Measurements from ENCODE around the gene PSMG3.
"Not testable (repeated sequence)": the region's sequence is repeated elsewhere in the genome, so short reads cannot be mapped to it uniquely, and the experiment has no call there.

The PSMG3 gene

DNA sequence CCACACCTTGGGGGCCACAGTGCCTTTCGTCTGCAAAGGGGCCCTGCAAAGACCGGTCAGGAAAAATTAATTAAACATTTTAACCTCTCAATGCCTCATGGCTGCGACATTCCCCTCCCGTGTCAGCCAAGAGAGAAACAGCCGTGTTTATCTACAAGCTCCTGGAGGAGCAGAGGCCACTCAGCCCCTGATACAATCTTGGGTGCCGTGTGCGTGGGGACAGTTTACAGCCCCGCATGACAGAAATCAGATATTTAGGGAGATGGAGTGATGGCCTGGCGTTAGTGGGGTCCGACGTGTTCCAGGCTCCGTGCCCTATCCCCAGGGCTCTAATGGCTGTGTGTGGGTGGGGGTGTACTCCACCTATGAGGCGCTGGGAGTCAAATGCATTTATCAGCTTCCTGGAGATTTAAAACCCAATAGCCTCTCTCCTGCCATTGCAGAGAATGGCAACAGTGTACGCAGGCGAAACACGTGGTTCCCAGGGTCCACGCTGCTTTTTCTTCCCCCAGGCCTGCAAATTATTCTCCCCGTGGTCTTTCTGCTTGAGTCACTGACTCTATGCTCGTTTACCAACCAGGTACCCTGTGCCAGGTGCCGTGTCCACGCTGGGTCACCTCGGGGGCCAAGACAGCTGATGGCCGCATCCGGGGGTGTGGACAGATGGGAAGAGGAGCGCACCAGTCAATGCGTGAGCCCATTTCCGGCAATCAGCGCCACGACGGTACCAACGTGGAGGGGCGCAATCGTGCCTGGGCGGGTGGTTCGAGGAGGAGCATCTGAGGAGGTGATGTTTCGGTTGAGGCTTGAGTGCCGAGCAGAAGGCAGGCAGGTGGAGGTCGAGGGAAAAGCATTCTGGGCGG lies 26.6 kb upstream of the PSMG3 start:
- no peak for DNase-seq

DNA sequence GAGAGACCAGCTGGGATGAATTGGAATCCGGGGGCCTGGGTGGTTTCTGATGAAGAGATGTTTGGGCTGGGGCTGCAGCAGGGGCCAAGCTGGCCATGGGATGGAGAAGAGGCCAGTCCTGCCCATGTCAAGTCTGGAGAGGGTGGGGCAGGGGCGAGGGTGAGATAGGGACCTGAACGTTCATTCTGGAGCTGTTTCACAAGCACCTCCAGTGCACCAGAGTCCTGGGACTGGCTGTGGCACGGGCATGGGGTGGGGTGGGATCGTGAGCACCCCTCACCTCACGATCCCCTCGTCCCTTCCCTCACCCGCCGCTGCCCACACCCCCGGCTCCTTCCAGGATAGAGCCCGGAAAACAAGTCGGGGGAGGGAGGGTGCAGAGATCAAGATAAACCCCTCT lies 25.8 kb upstream of the PSMG3 start:
- no peak for DNase-seq

DNA sequence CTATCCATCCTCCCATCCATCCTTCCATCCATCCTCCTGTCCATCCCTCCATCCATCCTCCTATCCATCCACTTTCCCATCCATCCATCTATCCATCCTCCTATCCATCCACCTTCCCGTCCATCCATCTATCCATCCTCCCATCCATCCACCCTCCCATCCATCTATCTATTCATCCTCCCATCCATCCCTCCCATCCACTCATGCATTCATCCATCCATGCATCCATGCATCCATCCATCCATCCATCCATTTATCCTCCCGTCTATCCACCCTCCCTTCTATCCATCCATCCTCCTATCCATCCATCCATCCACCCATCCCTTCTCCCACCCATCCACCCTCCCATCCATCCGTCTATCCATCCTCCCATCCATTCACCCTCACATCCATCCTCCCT lies 25.2 kb upstream of the PSMG3 start:
- no peak for DNase-seq

DNA sequence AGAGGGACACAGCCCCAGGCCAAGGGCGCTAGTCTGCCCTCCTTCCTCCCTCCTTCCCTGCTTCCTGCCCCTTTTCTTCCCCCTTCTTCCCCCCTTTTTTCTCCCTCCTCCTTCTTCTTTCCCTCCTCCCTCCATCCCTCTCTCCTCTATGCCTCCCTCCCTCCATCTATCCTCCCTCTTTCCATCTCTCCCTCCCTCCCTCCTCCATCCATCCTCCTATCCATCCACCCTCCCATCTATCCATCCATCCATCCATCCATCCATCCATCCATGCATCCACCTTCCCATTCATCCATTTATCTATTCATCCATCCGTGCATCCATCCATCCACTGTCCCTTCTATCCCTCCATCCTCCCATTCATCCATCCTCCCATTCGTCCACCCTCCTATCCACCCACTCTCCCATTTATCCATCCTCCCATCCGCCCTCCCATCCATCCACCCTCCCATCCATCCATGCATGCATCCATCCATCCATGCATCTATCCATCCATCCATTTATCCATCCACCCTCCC lies 24.1 kb upstream of the PSMG3 start:
- no peak for DNase-seq

DNA sequence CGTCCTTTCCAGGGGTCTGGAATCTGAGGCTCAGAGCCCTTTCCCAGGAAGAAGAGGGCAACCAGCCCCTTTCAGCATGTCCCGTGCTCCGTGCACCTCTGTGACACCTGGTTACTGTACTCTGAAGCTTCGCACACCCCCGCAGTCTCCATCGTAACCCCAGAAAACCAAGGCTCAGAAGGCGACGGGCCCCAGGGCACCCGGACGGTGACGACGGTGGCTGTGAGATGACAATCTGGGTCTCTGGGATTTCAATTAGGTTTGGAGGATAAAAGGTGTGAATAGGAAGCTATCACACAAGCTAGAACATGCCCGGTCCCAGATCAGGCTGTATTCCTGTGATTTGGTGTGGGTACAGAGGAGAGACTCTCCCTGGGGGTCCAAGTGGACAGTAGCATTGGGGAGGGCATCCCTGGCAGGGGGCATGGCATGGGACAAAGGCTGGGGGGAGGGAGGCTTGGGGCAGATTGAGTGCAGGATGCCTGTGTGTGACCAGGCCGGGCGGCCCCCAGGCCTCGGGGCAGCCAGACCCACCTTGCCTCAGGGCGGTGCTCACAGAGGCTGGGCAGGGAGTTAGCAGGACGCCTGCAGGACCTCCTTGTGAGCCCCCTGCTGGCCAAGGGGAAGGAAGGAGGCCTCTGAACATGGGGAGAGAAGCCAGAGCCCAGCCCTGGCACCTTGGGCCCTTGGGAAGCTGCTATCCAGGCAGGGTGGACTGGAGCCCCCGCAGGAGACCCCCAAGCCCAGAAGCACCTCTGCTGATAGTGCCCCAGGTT lies 23.4 kb upstream of the PSMG3 start:
- no peak for DNase-seq

DNA sequence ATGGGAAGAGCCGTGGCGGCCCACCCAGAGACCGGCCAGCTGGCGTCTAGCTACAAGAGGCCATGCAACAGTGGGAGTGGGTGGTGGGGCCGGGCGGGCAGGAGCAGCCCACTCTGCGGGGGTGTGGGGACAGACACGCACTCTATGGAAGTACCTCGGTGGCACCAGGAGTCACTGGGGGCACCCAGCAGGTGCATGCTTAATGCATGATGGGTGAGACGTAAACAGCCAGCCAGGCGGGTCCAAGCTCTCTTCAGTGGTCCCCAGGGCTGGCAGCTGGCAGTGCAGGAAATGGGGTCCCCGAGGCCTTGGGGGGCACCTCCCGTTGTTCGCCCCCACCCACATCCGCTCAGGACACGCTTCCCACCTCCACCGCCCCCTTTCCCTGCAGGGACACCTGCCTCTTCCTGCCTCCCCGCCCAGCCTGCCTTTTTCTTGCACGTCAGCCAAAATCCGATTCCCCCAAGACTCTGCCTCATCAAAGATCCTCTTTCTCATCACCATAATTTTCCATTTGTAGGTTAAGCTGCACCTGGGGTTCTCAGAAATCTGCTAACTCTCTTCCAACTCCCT lies 22.6 kb upstream of the PSMG3 start:
- no peak for DNase-seq

DNA sequence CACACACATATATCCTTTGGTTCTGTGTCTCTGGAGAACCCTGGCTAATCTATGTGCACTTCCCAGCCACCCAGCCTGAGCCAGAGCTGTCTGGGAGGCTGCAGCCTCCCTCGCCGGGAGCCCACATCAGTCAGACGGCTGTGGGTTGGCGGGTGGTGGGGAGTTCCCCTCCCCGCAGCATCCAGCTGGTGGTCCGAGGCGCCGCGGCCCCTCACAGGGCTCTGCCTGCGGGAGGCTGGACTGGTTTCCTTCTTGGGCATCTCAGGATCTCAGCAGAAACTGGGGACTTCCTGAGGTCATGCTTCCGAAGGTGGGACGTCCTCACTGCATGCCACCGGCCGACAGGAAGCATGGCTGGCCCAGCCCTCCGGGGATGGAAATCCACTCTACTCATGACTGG lies 22.0 kb upstream of the PSMG3 start:
- DNase-seq = no peak

DNA sequence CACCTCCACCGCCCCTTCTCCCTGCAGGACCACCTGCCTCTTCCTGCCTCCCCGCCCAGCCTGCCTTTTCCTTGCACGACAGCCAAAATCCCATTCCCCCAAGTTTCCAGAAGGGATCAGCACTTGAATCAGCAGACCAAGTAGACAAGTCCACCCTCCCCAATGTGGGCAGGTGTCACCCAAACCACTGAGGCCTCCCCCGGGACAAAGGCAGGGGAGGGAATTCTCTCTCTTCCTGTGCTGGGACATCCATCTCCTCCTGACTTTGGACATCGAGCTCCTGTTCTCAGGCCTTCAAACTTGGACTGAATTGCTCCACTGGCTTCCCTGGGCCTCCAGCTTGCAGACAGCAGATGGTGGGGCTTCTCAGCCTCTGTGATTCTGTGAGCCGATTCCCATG lies 21.6 kb upstream of the PSMG3 start:
- DNase-seq = no peak

DNA sequence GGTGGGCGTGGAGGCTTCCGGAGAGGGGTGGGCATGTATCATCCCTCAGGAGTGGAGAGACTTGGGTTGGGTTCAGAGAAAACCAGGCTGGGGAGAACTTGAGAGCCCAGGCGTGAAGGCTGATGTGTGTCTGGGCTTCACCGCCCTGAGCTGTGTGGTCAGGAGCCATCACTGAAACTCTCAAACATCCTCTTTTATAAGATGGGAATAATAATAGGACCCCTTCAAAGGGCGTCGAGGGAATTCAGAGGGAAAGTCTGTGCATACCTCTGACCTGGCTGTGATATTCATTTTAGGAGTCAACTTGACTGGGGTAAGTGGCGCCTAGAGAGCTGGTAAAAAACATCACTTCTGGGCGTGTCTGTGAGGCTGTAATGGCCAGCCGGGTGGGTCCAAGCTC lies 21.1 kb upstream of the PSMG3 start:
- no peak for DNase-seq

DNA sequence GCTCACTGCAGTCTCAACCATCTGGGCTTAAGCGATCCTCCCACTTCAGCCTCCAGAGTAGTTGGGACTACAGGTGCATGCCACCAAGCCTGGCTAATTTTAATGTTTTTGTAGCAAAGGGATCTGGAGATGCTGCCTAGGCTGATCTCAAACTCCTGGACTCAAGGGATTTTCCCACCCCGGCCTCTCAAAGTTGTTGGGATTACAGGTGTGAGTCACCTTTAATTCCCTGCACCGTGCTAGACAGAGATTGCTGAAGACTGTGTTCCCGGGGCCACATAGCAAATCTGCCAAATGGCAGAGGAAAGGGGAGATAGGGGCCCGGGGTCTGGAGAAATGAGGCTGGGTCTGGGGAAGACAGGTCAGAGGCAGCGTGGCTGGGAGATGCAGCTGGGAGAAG lies 20.6 kb upstream of the PSMG3 start:
- no peak for DNase-seq

DNA sequence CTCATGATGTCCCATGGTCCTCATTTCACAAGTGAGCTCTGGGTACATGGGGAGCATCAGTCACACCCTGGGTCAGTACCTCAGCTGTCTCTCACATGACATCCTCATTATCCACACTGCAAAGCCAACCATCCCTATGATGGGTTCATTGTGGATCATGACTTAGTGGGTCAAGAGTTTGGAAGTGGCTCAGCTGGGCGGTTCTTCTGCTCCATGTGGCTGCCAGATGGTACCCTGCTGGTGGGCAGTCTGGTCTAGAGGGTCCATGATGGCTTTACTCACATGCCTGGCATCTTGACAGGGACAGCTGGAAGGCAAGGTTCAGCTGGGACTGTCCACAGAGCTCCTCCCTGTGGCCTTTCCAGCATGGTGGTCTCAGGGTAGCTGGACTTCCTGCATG lies 19.1 kb upstream of the PSMG3 start:
- no peak for DNase-seq

DNA sequence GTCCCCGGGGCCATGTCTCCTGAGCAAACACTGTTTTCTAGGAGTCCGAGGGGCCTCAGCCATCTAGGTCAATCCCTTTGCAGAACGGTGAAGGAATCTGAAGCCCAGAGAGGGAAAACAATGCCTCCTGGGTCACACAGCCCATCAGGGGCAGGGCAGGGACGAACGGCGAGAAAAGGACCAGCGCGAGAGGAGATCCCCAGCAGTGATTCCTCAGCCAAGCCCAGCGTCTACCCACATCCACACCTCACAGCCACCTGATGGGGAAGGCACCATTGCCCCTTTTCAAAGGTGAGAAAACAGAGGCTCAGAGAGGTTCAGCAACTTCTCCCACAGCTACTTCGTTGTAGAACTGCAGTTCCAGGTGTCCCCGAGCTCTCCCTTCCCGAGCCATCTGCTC lies 17.9 kb upstream of the PSMG3 start:
- no peak for DNase-seq

DNA sequence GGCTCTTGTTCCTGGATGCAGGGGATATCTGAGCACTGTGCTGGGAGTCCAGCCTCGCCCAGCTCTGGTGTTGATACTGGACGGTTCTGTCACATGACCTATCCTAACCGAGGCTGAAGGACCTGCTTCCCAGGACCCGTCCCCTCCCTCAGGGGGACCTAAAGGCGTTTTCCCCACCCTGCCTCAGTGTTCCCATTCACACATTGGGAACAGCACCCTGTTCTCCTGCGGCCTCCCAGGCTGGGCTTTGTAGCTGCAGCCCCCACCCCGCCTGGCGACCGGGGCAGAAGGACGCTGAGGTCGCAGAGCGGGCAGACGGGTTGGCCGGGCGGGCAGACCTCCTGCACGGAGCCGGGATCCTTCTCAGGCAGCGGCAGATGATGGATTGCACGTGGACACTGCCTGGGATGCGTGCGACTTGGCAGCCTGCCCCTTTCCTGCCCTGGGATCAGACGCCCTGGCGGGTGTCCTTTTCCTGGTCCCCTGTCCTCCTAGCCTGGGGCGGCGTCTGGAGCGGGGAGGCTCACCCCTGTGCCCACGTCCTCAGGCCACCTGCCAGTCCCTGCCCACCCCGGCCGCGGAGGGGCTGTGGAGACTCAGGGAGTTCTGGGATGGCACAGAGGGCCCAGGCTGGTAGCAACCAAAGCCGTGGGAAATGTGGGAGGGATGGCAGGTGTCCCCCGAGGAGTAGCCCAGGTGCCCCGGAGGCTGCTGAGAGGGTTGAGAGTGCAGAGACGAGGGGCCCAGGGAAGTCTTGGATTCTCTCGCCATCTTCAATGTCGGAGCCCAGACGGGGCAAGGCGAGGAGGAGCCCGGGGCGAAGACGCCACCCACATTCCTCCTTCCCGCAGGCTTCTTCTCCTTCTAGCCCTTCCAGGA lies 17.2 kb upstream of the PSMG3 start:
- peak; percentile 25 for DNase-seq

DNA sequence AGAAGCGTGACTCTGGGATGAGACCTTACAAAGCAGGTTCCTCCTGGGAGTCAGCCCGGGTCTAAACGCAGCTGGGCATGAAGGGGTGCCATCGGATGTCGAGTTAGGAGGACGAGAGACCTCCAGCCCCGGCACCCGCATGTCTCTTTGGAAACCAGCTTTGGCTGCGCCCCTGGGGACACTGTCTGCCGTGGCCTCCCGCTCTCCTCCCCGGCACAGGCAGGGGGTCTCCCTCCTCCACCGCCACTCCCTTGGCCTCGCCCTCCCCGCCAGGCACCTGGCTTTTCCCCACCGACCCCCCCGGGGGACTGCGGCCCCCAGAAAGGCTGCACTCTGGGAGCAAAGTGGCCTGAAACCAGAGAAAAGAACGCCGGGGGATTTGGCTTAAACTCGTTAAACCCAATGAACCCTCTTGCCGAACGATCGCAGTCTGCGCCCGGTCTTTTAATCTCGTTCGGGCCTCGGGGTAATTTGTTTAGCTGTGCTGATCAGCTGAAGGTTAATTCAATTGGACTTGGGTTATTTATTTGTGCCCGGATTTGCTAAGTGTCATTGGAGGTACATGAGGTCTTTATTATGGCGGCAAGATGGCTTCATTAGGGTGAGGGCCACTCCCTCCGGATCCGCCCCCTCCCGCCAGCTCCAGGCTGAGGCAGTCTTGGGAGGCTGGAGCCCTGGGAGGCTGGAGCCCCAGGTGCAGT lies 16.4 kb upstream of the PSMG3 start:
- DNase-seq = no peak

DNA sequence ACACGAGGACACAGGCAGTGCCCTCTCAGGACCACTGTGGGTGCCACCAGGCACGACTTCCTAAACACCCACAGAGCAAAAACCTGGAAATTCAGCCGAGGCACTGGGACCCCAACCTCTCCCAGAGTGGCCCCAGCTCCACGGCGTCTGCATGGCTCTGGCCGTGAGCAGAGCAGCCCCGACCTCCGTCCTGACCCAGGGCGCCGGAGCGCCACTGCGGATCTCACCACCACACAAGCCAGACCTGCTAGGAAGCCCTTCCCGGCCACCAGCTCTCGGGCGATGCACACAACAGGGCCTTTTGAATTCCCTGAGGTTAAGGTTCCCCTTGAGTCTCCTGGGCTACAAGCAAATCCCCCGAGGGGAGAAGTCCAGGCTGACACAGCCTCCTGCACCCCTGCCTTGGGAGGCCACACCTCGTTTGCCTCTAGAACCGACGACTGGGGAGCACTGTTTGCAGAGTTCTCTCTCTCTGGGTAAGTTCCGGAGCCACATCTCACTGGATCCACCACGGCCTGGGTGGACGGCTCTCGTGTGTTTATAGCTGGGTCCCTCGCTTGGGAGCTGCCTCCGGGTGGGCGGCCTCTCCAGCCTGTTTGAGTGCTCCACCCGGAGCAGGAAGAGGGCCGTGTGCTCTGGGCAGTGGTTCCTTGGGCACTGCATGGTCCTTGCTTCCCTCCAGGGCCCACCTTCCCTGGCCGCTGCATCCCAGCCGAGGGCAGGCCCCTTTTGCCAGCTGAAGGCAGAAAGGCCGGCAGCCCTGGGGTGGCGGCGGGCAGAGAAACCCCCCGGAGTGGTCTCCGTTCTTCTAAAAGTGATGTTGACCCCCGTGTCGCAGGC lies 15.5 kb upstream of the PSMG3 start:
- no peak for DNase-seq

DNA sequence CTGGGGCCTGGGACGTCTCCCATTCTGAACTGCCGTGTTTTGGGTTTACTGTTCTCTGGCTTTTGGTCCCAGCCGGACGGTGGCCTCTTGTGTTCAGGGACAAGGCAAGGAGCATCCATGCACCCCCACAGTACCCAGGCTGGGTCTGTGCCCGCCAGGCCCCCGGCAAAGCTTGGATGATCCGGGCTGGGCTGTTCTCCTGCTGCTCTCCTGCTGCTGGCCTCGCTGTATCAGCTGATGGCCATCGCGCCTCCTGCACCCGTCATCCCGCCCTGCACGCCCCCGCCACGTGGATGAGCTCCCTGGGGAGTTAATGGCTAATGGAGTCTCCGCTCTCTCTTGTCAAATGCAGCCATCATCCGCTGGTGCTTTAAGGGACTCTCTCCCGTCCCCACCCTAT lies 14.9 kb upstream of the PSMG3 start:
- DNase-seq = no peak

DNA sequence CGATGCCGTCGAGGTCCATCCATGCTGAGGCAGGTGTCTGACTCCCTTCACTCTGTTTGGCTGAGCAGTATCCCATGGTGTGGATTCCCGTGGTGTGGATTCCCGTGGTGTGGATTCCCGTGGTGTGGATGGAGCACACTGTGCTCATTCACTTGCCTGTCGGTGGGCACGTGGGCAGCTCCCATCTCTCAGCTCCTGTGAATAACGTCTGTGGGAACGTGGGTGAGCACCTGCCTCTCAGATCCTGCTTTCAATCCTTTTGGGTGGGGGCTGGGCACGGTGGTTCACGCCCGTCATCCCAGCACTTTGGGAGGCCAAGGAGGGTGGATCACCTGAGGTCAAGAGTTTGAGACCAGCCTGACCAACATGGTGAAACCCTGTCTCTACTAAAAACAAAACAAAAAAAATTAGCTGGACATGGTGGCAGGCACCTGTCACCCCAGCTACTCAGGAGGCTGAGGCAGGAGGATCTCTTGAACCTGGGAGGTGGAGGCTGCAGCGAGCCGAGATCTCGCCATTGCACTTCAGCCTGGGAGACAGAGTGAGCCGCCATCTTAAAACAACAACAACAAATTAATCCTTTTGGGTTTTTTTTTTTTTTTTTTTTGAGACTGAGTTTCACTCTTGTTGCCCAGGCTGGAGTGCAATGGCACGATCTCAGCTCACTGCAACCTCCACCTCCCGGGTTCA lies 13.6 kb upstream of the PSMG3 start:
- DNase-seq = not testable (repeated sequence)

DNA sequence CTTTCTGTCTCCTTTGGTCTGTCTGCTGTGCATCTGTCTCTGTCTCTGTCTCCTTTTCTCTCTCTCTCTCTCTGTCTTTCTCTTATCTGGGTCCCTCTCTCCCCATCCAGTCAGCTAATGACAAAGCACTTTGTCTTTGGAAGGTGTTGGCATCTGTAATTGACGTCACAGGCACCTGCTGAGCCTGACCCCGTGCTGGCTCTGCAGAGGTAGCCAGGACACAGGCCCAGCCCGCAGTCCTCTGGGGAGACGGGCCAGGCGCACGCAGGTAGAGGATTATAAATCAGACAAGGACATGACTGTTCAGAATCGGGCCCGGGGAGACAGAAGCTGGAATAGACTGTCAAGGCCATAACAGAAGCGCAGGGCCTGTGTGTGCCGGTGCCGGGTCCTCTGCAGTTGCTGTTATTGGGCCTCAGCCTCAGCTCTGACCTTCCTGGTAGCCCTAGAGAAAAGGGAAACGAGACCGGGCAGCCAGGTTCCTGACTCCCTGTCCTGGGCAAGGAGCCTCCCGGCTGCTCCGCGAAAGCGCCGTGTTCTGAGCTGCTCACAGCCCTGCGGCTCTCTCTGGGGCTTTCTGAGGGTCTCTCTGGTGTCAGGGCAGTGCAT lies 10.7 kb upstream of the PSMG3 start:
- no peak for DNase-seq

DNA sequence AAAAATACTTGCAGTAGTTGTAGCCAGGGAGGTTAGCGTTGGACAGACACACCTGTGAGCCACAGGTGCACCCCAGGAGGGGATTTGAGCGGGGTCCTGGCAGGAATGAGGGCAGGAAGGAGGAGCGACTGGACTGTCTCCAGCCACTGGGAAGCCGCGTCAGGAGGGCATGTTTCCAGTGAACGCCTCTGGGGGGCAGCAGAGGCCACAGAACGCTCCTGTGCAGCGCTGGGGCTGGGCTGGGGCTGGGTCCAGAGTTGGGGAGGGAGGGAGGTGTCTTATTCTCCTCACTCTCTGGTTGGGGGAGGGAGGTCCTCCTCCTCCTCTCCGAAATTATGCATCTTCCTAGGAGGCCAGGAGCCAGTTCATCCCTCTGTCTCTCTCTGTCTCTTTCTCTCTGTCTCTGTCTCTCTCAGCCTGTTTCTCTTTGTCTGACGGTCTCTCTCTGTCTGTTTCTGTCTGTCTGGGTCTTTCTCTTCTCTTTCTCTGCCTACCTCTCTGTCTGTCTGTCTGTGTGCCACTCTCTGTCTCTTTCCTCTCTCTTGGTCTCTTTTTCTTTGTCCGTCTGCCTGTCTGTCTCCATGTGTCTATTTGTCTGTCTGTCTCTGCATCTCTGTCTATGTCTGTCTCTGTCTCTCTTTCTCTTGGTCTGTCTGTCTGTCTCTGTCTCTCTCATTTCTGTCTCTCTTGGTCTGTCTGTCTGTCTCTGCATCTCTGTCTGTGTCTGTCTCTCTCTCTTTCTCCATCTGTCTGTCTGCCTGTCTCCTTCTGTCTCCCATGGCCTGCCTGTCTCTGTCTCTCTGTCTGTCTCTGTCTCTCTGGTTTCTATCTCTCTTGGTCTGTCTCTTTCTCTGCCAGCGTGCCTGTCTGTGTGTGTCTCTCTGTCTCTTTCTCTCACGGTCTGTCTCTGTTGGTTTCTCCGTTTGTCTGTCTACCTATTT lies 9.9 kb upstream of the PSMG3 start:
- DNase-seq = peak; percentile 35
